BJ (cell line): ENCODE measurements around the gene MVP. TPM values are rescaled to one million over a fixed set of nuclear protein-coding genes. Genes with fewer than 3 reads are reported as not detected.
"Not testable (repeated sequence)": the region's sequence is repeated elsewhere in the genome, so short reads cannot be mapped to it uniquely, and the experiment has no call there.

Experiments
- CTCF ChIA-PET: fragments of 350-600 bp; formaldehyde crosslinking; extraction: SDS; loops from one replicate; lab custom pipeline; 2021; ENCODE audit warnings: antibody characterized with exemption, inconsistent platforms; lab: Yijun Ruan, JAX
- POLR2A ChIA-PET: fragments of 300-600 bp; sonication (Branson Sonifier 250); formaldehyde crosslinking; extraction: SDS; loops from one replicate; lab custom pipeline; 2021; ENCODE audit warnings: antibody characterized with exemption; lab: Charles Lee
- DNase-seq: peaks from one replicate; pipeline ENCODE4 v3.0.0-alpha.2; 2011; ENCODE audit warnings: low read depth
- H3K27me3 ChIP-seq: 2 replicates; pipeline ENCODE4 v1.6.0; 2011; ENCODE audit warnings: low read length; ENCODE audit not compliant: control insufficient read depth, insufficient read depth
- H3K36me3 ChIP-seq: 2 replicates; pipeline ENCODE4 v1.5.1; 2011; ENCODE audit warnings: low read length; ENCODE audit not compliant: control insufficient read depth, insufficient read depth
- H3K4me3 ChIP-seq: 2 replicates; pipeline ENCODE4 v1.5.1; 2011; ENCODE audit warnings: low read depth, mild to moderate bottlenecking, control low read depth, low read length
- CTCF ChIP-seq: IDR thresholded peaks from 2 replicates; pipeline ENCODE4 v1.5.1; 2011; ENCODE audit warnings: low read depth, mild to moderate bottlenecking, control low read depth, inconsistent platforms, low read length, moderate library complexity; ENCODE audit not compliant: insufficient read depth
- polyA plus RNA-seq: library from polyadenylated mRNA; depleted of rRNA; stranded (reverse); fragments of >200 nt; gene quantifications from 2 replicates; pipeline ENCODE4 v1.2.3, GENCODE V29; 2011

Gene MVP
- polyA plus RNA-seq, 1 experiment = 368 TPM

GRCh38 chr16:29825145-29826044, 5.1 kb downstream of the MVP start:
- H3K27me3 ChIP-seq = no peaks in the 10 kb centered on the region
- TF ChIP-seq CTCF = no peak
- POLR2A ChIA-PET = interaction anchor here (0.8 kb wide), 1 partner anchor 15 kb away, joined by 4 read pairs; no protein-coding TSS in a partner anchor
- no peak overlapping the region for H3K4me3 ChIP-seq
- peaks cover 10% of the 10 kb centered on the region for H3K36me3 ChIP-seq
- no peak for DNase-seq
- CTCF ChIA-PET = interaction anchor here (0.7 to 11.3 kb wide), 5 partner anchors 10 to 22 kb away, joined by 3 to 81 read pairs (median 4); partner anchors contain the start of gene PAGR1

- Histone ChIP-seq H3K27me3 (no peaks in the 10 kb centered on the region), H3K4me3 (no peak overlapping the region), H3K36me3 (peaks cover 17% of the 10 kb centered on the region)
- DNase-seq = no peak
- ChIA-PET CTCF (interaction anchor here (0.7 to 11.3 kb wide), 4 partner anchors 10 to 21 kb away, joined by 3 to 81 read pairs (median 3); partner anchors contain the start of gene PAGR1), POLR2A (no interaction called here)
- no peak for TF ChIP-seq CTCF
Observed at GRCh38 chr16:29826342-29826695, 6.1 kb downstream of the MVP start.

DNA sequence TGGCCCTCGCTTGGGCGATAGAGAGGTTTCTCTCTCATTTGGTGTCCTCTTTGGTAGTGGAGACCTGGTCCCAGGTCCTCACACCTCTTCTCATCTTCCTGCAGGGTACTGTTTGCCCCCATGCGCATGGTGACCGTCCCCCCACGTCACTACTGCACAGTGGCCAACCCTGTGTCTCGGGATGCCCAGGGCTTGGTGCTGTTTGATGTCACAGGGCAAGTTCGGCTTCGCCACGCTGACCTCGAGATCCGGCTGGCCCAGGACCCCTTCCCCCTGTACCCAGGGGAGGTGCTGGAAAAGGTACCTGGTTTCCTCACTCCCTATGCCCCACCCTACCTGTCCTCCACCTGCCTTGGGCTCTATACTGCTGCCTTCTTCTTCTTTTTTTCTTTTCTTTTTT, 10.5 kb downstream of the MVP start:
- ChIA-PET CTCF (no interaction called here), POLR2A (no interaction called here)
- Histone ChIP-seq H3K27me3 (no peaks in the 10 kb centered on the region), H3K36me3 (peaks cover 33% of the 10 kb centered on the region), H3K4me3 (no peak overlapping the region)
- no peak for TF ChIP-seq CTCF
- DNase-seq = no peak

- Histone ChIP-seq H3K4me3 (no peak overlapping the region), H3K27me3 (no peaks in the 10 kb centered on the region), H3K36me3 (peaks cover 31% of the 10 kb centered on the region)
- DNase-seq = no peak
- ChIA-PET POLR2A (no interaction called here), CTCF (no interaction called here)
- no peak for TF ChIP-seq CTCF
Observed at GRCh38 chr16:29831490-29831889, 11.2 kb downstream of the MVP start.

- DNase-seq, H3K27me3 ChIP-seq, H3K4me3 ChIP-seq: not testable (repeated sequence)
- ChIA-PET CTCF (interaction anchor here (4.8 kb wide), 1 partner anchor 15 kb away, joined by 16 read pairs; no protein-coding TSS in a partner anchor), POLR2A (interaction anchor here (0.7 kb wide), 1 partner anchor 35 kb away, joined by 8 read pairs; no protein-coding TSS in a partner anchor)
- H3K36me3 ChIP-seq = peaks cover 41% of the 10 kb centered on the region
Observed at GRCh38 chr16:29833219-29833618, 13.0 kb downstream of the MVP start.
